ENCODE measurements around the gene TAS1R3. TPM values are rescaled to one million over a fixed set of nuclear protein-coding genes. Genes with fewer than 3 reads are reported as not detected.

Gene TAS1R3
- total RNA-seq, 3 donors from 2014 or later, result 0.57 to 1.1 (median 0.96) TPM

DNA sequence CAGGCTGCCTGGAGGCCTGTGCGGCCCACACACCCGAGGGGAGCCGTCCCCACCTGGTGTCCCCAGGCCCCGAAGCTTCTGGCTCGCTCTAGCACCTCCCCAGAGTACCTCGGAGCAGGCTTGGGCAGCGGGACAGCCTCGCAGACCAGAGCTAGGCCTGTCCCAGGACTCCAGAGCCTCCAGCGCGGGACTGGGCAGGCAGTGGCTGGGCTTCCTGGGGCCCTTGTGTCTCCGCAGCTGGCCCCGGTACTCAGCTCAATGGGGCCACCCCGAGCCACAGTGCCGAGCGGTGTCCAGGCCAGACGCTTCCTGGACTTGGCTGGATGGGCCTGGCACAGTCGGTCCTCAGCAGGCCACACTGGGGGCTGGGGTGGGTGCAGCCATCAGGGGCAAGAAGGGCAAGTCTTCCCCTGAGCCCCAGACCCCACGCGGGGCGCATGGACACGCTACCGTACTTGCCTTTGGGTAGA lies 45.9 kb upstream of the TAS1R3 start:
- no peak for ATAC-seq
- peak in 1 of 3 donors; percentile 47 for DNase-seq
- TF ChIP-seq, protein P1, sequence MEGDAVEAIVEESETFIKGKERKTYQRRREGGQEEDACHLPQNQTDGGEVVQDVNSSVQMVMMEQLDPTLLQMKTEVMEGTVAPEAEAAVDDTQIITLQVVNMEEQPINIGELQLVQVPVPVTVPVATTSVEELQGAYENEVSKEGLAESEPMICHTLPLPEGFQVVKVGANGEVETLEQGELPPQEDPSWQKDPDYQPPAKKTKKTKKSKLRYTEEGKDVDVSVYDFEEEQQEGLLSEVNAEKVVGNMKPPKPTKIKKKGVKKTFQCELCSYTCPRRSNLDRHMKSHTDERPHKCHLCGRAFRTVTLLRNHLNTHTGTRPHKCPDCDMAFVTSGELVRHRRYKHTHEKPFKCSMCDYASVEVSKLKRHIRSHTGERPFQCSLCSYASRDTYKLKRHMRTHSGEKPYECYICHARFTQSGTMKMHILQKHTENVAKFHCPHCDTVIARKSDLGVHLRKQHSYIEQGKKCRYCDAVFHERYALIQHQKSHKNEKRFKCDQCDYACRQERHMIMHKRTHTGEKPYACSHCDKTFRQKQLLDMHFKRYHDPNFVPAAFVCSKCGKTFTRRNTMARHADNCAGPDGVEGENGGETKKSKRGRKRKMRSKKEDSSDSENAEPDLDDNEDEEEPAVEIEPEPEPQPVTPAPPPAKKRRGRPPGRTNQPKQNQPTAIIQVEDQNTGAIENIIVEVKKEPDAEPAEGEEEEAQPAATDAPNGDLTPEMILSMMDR (IDR thresholded peaks at IDR 0.05), result no peak
- Histone ChIP-seq H3K36me3 (ENCODE audit: low read depth) (no peaks in the 10 kb centered on the region), H3K4me1 (ENCODE audit: low read depth) (peaks cover 18% of the 10 kb centered on the region), H3K4me3 (no peak overlapping the region), H3K9me3 (no peaks in the 10 kb centered on the region)
- intact Hi-C loops (cut with DNase I, micrococcal nuclease), result no loop called here

DNA sequence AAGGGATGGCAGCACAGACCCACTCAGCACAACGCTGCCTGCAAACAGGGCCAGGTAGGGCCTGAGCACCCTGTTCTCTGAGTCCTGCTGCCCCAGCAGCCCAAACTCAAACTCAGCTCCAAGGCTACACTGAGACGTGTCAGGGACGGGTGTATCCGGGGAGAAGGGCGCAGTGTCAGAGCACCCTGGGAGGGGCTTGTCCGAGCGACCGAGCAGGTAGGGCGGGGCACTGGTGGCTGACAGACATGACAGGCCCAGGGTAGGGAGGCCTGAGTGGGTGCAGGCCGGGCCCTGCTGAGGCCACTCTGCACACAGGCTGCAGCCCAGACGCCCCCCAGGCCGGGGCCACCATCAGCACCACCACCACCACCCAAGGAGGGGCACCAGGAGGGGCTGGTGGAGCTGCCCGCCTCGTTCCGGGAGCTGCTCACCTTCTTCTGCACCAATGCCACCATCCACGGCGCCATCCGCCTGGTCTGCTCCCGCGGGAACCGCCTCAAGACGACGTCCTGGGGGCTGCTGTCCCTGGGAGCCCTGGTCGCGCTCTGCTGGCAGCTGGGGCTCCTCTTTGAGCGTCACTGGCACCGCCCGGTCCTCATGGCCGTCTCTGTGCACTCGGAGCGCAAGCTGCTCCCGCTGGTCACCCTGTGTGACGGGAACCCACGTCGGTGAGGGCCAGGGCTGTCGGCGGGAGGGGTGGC lies 45.3 kb upstream of the TAS1R3 start:
- H3K4me1 ChIP-seq (ENCODE audit: low read depth), result peaks cover 18% of the 10 kb centered on the region
- H3K36me3 ChIP-seq (ENCODE audit: low read depth), result no peaks in the 10 kb centered on the region
- peak in 2 of 3 donors; percentile 45 to 62 for DNase-seq
- no peaks in the 10 kb centered on the region for H3K9me3 ChIP-seq
- ATAC-seq, result peak; percentile 36
- H3K4me3 ChIP-seq, result no peak overlapping the region
- TF ChIP-seq, protein P1 (IDR thresholded peaks at IDR 0.05), result no peak
- intact Hi-C loops (cut with DNase I, micrococcal nuclease), result no loop called here

DNA sequence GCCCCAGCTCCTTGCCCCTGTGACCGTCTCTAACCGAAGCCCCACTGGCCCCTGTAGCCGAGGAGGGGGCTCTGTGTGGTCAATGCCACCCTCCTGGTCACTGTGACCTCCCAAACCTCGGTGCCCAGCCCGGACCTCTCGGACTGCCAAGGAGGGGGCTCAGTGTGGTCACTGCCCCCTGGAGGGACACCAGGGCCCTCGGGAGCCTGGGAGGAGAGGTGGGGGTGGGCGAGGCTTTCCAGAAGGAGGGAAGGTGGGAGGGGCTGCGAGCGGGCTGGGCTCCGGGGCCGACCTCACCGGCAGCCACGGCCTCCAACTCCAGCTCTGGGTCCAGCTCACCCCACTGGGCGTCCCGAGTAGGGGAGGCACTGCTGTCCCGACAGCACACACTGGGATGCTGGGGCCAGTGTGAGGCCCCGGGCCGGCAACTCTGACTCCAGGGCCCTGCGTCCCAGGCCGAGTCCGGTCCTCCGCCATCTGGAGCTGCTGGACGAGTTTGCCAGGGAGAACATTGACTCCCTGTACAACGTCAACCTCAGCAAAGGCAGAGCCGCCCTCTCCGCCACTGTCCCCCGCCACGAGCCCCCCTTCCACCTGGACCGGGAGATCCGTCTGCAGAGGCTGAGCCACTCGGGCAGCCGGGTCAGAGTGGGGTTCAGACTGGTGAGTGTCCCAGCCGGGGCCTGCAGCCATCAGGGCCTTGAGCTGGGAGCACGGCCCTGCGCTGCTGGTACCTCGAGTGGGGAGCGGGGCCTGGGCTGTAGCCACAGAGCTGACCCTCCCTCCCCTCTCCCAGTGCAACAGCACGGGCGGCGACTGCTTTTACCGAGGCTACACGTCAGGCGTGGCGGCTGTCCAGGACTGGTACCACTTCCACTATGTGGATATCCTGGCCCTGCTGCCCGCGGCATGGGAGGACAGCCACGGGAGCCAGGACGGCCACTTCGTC lies 44.5 kb upstream of the TAS1R3 start:
- Histone ChIP-seq H3K9me3 (no peaks in the 10 kb centered on the region), H3K4me1 (ENCODE audit: low read depth) (peaks cover 20% of the 10 kb centered on the region), H3K36me3 (ENCODE audit: low read depth) (no peaks in the 10 kb centered on the region), H3K4me3 (no peak overlapping the region)
- intact Hi-C loops (cut with DNase I, micrococcal nuclease), result no loop called here
- ATAC-seq (no peak), DNase-seq (peak in 1 of 3 donors; percentile 47)
- TF ChIP-seq, protein P1 (IDR thresholded peaks at IDR 0.05), result no peak

DNA sequence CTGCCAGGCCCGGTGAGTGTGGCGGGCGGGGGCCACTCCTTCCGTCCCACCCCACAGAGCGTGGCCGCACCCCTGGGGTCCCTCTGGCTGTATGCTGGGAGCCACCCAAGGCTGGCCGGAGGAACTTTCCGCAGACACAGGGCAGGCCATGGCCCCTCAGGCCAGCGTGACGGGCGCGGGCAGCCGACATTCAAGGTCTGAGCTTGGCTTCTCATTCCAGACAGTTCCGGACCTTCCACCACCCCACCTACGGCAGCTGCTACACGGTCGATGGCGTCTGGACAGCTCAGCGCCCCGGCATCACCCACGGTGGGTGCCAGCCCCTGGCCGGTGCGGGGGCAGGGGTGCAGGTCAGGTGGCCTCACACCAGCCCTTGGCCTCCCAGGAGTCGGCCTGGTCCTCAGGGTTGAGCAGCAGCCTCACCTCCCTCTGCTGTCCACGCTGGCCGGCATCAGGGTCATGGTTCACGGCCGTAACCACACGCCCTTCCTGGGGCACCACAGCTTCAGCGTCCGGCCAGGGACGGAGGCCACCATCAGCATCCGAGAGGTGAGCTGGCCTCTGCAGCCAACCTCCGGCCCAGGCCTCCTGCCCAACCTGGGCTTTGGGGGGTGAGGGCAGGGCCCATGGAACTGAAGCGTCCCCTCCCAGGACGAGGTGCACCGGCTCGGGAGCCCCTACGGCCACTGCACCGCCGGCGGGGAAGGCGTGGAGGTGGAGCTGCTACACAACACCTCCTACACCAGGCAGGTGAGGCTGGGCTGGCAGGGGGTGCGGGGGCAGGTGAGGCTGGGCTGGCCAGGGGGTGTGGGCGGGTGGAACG lies 43.6 kb upstream of the TAS1R3 start:
- intact Hi-C loops (cut with DNase I, micrococcal nuclease), result no loop called here
- Histone ChIP-seq H3K36me3 (ENCODE audit: low read depth) (no peaks in the 10 kb centered on the region), H3K4me1 (ENCODE audit: low read depth) (peaks cover 18% of the 10 kb centered on the region), H3K4me3 (no peak overlapping the region), H3K9me3 (no peaks in the 10 kb centered on the region)
- TF ChIP-seq, protein P1 (IDR thresholded peaks at IDR 0.05), result no peak
- no peak for ATAC-seq
- peak in 1 of 3 donors; percentile 44 for DNase-seq

DNA sequence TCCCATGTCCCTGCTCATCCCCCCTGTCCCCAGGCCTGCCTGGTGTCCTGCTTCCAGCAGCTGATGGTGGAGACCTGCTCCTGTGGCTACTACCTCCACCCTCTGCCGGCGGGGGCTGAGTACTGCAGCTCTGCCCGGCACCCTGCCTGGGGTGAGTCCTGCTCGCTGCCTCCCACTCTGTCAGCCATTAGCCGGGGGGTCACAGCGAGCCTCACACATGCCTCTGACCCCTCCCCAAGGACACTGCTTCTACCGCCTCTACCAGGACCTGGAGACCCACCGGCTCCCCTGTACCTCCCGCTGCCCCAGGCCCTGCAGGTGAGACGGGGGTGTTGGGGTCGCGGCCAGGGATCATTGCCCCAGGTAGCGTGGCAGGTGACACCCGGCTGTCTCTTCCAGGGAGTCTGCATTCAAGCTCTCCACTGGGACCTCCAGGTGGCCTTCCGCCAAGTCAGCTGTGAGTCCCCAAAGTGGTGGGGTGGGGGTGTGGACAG lies 40.8 kb upstream of the TAS1R3 start:
- ATAC-seq (peak; percentile 67), DNase-seq (peak in 2 of 3 donors; percentile 82 to 87)
- TF ChIP-seq, protein P1 (IDR thresholded peaks at IDR 0.05), result peak; percentile 66

More for the DNA sequence above, 40.8 kb upstream of the TAS1R3 start:
- no peaks in the 10 kb centered on the region for H3K36me3 ChIP-seq (ENCODE audit: low read depth)
- intact Hi-C loops (cut with DNase I, micrococcal nuclease), result no loop called here
- H3K4me1 ChIP-seq (ENCODE audit: low read depth), result peaks cover 18% of the 10 kb centered on the region
- no peak overlapping the region for H3K4me3 ChIP-seq
- no peaks in the 10 kb centered on the region for H3K9me3 ChIP-seq

Data from mucosa of descending colon (tissue), 3 donors.